Measurements from ENCODE around the gene MYMX. TPM values are rescaled to one million over a fixed set of nuclear protein-coding genes. Genes with fewer than 3 reads are reported as not detected.

Gene MYMX
- total RNA-seq, 1 donor = not detected

DNA sequence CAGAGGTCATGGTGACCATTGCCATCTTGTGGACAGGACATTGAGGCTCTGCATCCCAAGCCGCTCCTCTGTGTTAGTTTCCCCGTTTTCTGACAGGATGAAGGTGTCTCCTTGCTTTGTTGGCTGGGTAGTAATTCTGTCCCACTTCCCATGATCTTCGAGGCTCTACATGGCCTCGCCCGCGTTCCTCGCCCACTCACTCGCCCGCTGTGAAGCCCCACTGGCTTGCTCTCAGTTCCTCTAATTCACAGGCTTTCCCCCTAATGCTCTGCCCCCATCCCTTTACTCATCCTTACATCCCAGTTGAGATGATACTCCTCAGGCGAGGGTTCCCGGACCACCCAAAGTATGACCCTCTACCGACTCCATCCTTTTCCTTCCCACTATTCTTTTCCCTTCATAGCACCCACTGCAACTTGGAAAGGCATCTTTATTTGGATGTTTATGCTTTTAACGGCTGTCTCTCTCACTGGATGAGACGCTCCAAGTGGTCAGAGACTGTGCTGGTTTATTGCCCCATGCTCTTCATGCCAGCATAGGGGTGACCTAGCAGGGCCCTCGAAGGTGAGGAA is 41.1 kb downstream of the MYMX start:
- TF ChIP-seq, protein P1, sequence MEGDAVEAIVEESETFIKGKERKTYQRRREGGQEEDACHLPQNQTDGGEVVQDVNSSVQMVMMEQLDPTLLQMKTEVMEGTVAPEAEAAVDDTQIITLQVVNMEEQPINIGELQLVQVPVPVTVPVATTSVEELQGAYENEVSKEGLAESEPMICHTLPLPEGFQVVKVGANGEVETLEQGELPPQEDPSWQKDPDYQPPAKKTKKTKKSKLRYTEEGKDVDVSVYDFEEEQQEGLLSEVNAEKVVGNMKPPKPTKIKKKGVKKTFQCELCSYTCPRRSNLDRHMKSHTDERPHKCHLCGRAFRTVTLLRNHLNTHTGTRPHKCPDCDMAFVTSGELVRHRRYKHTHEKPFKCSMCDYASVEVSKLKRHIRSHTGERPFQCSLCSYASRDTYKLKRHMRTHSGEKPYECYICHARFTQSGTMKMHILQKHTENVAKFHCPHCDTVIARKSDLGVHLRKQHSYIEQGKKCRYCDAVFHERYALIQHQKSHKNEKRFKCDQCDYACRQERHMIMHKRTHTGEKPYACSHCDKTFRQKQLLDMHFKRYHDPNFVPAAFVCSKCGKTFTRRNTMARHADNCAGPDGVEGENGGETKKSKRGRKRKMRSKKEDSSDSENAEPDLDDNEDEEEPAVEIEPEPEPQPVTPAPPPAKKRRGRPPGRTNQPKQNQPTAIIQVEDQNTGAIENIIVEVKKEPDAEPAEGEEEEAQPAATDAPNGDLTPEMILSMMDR (IDR thresholded peaks at IDR 0.05; ENCODE audit: extremely low read depth, low read depth, low read length) = no peak
- no peaks in the 10 kb centered on the region for H3K27me3 ChIP-seq (ENCODE audit: insufficient read depth, low read length)
- no peaks in the 10 kb centered on the region for H3K9me3 ChIP-seq (ENCODE audit: low read depth, low read length)
- DNase-seq (ENCODE audit: insufficient read length, low spot score, missing footprints) = peak; percentile 71
- peak overlapping the region; percentile 61 for H3K27ac ChIP-seq (ENCODE audit: low read depth, low read length)
- H3K4me1 ChIP-seq (ENCODE audit: insufficient read depth, low read length) = peaks cover 17% of the 10 kb centered on the region
- H3K4me3 ChIP-seq (ENCODE audit: insufficient read depth, low read length) = peak overlapping the region; percentile 97
- peaks cover 39% of the 10 kb centered on the region for H4K20me1 ChIP-seq (ENCODE audit: insufficient read depth, low read length)
- peak overlapping the region; percentile 82 for H3K4me2 ChIP-seq (ENCODE audit: insufficient read depth, low read length)
- H3K79me2 ChIP-seq (ENCODE audit: insufficient read depth, low read length) = peaks cover 46% of the 10 kb centered on the region
- H3K36me3 ChIP-seq (ENCODE audit: insufficient read depth, low read length) = peaks cover 39% of the 10 kb centered on the region
- H2AFZ ChIP-seq (ENCODE audit: low read length) = peak overlapping the region; percentile 86

- Histone ChIP-seq H3K27me3 (ENCODE audit: insufficient read depth, low read length) (no peaks in the 10 kb centered on the region), H3K79me2 (ENCODE audit: insufficient read depth, low read length) (peaks cover 46% of the 10 kb centered on the region), H3K36me3 (ENCODE audit: insufficient read depth, low read length) (peaks cover 33% of the 10 kb centered on the region), H3K27ac (ENCODE audit: low read depth, low read length) (no peak overlapping the region), H3K4me2 (ENCODE audit: insufficient read depth, low read length) (no peak overlapping the region), H3K4me3 (ENCODE audit: insufficient read depth, low read length) (no peak overlapping the region), H4K20me1 (ENCODE audit: insufficient read depth, low read length) (peaks cover 34% of the 10 kb centered on the region), H3K4me1 (ENCODE audit: insufficient read depth, low read length) (peaks cover 17% of the 10 kb centered on the region), H3K9me3 (ENCODE audit: low read depth, low read length) (no peaks in the 10 kb centered on the region), H2AFZ (ENCODE audit: low read length) (no peak overlapping the region)
- TF ChIP-seq, protein P1 (IDR thresholded peaks at IDR 0.05; ENCODE audit: extremely low read depth, low read depth, low read length) = no peak
- DNase-seq (ENCODE audit: insufficient read length, low spot score, missing footprints) = peak; percentile 48
These were observed 41.7 kb downstream of the MYMX start for GRCh38 chr6:44258325-44258863.

GRCh38 chr6:44258921-44259320 is 42.2 kb downstream of the MYMX start:
- H3K79me2 ChIP-seq (ENCODE audit: insufficient read depth, low read length) = peaks cover 46% of the 10 kb centered on the region
- no peak overlapping the region for H2AFZ ChIP-seq (ENCODE audit: low read length)
- TF ChIP-seq, protein P1 (IDR thresholded peaks at IDR 0.05; ENCODE audit: extremely low read depth, low read depth, low read length) = no peak

DNA sequence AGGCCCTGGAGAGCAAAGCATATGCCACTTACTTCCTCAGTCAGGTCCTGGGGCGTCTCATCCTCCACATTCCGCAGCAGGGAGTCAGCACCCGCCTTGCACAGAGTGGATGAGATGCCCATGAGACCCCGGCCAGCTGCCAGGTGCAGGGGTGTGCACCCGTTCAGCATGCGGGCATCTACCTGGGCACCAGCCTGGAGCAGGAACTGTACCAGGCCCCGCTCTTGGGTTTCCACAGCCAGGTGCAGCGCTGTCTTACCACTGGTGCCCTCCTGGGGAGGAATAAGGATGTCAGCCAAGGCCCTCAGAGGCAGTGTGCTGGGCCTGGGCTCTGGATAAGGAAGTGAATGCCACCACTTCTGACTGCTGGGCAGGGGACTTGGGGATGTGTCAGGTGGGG is 43.3 kb downstream of the MYMX start:
- peaks cover 18% of the 10 kb centered on the region for H3K36me3 ChIP-seq (ENCODE audit: insufficient read depth, low read length)
- H3K4me3 ChIP-seq (ENCODE audit: insufficient read depth, low read length) = no peak overlapping the region
- TF ChIP-seq, protein P1 (IDR thresholded peaks at IDR 0.05; ENCODE audit: extremely low read depth, low read depth, low read length) = no peak
- H3K4me1 ChIP-seq (ENCODE audit: insufficient read depth, low read length) = peaks cover 31% of the 10 kb centered on the region
- peaks cover 26% of the 10 kb centered on the region for H4K20me1 ChIP-seq (ENCODE audit: insufficient read depth, low read length)
- H3K9me3 ChIP-seq (ENCODE audit: low read depth, low read length) = no peaks in the 10 kb centered on the region
- no peaks in the 10 kb centered on the region for H3K27me3 ChIP-seq (ENCODE audit: insufficient read depth, low read length)
- DNase-seq (ENCODE audit: insufficient read length, low spot score, missing footprints) = no peak
- H3K79me2 ChIP-seq (ENCODE audit: insufficient read depth, low read length) = peaks cover 45% of the 10 kb centered on the region
- H2AFZ ChIP-seq (ENCODE audit: low read length) = no peak overlapping the region
- H3K4me2 ChIP-seq (ENCODE audit: insufficient read depth, low read length) = no peak overlapping the region
- no peak overlapping the region for H3K27ac ChIP-seq (ENCODE audit: low read depth, low read length)

More at GRCh38 chr6:44258921-44259320, 42.2 kb downstream of the MYMX start:
- peaks cover 29% of the 10 kb centered on the region for H3K36me3 ChIP-seq (ENCODE audit: insufficient read depth, low read length)
- no peaks in the 10 kb centered on the region for H3K9me3 ChIP-seq (ENCODE audit: low read depth, low read length)
- no peak for DNase-seq (ENCODE audit: insufficient read length, low spot score, missing footprints)
- H3K4me3 ChIP-seq (ENCODE audit: insufficient read depth, low read length) = no peak overlapping the region
- no peak overlapping the region for H3K27ac ChIP-seq (ENCODE audit: low read depth, low read length)
- peaks cover 30% of the 10 kb centered on the region for H4K20me1 ChIP-seq (ENCODE audit: insufficient read depth, low read length)
- H3K4me1 ChIP-seq (ENCODE audit: insufficient read depth, low read length) = peaks cover 20% of the 10 kb centered on the region
- no peak overlapping the region for H3K4me2 ChIP-seq (ENCODE audit: insufficient read depth, low read length)
- no peaks in the 10 kb centered on the region for H3K27me3 ChIP-seq (ENCODE audit: insufficient read depth, low read length)
